IPS-NIHi7 (cell line): ENCODE measurements around the gene GOLGA1.
"Not testable (repeated sequence)": the region's sequence is repeated elsewhere in the genome, so short reads cannot be mapped to it uniquely, and the experiment has no call there.

Experiments used
- DNase-seq: peaks from one replicate; pipeline ENCODE4 v3.0.0; 2012; ENCODE audit warnings: mixed read lengths; ENCODE audit errors: extremely low spot score

Gene GOLGA1

GRCh38 chr9:124939944-124940343 is 939 bp downstream of the GOLGA1 start:
- DNase-seq = peak; percentile 10

DNA sequence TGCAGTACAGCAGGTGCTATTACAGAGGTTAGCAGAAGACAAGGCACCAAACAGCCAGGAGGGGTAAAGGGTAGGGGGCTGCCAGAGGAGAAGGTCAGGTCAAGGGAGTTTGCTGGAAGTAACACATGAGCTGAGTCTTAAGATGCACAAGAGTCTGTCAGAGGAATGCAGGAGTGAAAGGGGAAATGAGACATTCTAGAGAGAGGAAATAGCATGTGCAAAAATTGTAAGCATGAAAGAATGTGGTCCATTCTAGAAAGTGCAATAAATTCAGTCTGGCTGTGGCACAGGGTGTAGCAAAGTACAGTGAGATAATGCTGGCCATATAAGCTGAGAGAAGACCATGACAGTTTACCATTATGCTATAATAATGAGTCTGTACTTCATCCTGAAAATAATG is 6.6 kb downstream of the GOLGA1 start:
- no peak for DNase-seq

GRCh38 chr9:124932333-124932732 is 8.6 kb downstream of the GOLGA1 start:
- no peak for DNase-seq

- no peak for DNase-seq
Observed at GRCh38 chr9:124929464-124929863, 11.4 kb downstream of the GOLGA1 start.

GRCh38 chr9:124928116-124928515 is 12.8 kb downstream of the GOLGA1 start:
- no peak for DNase-seq

GRCh38 chr9:124920394-124920793 is 20.5 kb downstream of the GOLGA1 start:
- not testable (repeated sequence) for DNase-seq

DNA sequence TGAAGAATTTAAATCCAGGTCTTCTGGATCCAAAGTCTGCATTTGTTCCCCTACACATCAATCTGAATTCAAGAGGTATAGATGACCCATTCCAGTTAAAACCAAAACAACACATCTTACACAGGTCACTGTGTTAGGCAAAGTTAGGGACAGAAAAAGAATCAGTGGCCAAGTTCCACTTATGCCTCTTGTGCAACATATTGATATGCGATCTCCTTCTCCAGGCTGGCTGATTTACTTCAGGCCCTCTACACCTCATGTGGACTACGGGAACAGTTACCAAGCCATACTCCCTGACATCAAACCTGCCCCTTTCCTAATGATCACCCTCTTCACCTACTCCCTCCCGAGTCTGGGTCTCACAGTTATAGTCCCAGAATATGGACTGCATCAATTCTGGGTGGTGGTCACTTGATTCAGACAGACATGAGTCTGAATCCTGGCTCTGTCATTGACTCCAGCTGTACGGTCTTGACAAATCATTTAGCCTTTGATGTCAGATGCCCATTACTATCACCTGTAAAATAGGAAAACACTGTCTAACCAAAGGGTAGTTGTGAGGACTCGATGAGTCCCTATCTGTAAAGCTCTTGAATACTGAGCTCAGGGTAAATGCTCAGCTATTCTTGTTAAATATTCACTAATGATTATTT is 26.0 kb downstream of the GOLGA1 start:
- DNase-seq = no peak

- no peak for DNase-seq
Observed at GRCh38 chr9:124913378-124913777, 27.5 kb downstream of the GOLGA1 start.

GRCh38 chr9:124911766-124912165 is 29.1 kb downstream of the GOLGA1 start:
- no peak for DNase-seq

DNA sequence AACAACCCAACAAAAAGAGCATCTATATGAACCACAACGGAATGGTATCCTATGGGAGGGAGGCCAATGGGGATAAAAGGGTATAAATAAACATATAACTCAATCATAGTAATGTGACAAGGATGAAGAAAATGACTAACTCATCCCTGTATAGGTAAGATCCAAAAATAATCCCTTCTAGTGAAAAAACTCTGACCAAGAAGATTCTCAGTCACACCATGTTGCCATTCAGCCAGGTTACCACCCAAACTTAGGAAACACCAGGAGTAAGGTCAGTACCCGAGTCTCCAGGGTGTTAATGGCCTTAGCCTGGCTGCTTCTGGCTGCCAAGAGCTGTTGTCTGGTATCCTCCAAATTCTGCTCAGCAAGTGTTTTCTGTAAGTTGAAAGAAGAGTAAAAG is 32.8 kb downstream of the GOLGA1 start:
- DNase-seq = no peak

DNA sequence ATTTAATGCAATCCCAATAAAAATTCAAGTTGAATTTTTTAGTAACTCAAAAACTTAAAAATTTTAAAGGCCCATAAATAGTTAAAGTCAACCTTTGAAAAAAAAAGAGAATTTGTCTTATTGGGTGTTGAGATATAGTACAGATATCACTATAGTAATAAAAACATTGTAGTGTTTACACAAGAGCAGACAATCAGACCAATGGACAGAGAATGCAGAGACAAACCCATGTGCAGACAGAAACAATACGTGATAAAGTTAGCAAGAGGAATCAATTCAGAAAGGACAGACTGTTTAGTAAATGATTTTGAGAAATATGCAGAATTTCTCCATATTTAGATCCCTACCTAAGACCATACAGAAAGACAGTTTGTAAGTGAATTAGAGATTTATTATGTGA is 33.9 kb downstream of the GOLGA1 start:
- DNase-seq = no peak

DNA sequence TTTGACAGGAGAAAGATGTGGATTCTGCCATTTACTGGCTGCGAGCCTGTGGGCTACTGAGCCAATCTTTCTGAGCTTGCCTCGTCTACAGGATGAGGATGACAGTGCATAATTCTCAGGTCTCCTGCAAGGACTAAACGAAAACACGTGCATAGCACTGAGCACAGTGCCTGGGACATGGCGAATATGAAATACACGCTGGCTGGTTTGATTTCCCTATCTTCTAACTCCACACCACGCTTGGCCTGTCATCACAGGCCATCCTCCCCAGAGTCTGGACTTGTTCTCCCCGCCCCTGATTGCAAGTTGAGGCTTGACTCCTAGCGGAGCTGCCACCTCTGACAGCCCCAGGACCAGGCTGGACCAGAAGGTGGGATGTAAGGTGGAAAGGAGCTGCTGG is 41.0 kb downstream of the GOLGA1 start:
- DNase-seq = no peak

DNA sequence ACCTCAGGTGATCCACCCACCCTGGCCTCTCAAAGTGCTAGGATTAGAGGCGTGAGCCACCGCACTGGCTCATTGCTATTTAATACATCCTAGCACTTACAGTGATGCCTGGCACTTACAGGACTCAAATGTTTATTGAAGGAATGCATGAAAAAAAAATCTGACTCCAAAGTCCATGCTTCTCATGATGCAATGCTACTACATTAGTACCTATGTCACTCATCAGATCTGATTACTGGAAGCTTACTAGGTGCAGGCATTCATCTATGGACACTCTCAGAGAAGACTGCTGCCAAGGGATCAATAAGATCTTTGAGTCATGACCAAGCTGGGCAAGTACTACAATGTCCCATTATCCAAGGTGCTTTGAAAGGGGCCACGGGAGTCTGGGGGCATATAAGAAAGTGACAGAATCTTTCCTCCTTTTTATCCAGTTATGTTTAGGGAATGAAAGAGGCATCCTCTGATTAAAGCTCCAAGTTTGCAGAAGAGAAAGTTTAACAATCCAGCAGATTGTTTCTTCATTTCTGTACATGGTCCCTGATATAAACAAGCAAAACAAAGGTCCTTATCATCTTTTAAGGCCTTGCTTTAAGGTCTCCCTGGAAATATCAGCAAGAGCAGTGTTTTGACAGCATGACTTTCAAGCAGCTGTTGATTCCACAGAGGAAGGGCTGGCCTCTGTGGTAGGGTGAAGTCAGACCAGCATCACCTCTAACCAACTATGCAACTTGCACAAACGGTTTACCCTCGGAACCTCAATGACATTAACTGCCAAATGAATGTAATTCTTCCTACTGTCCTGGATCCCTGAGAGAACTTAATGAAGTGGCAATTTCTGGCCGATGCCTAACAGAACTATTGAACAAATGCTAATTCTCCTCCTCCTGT is 43.1 kb downstream of the GOLGA1 start:
- no peak for DNase-seq

DNA sequence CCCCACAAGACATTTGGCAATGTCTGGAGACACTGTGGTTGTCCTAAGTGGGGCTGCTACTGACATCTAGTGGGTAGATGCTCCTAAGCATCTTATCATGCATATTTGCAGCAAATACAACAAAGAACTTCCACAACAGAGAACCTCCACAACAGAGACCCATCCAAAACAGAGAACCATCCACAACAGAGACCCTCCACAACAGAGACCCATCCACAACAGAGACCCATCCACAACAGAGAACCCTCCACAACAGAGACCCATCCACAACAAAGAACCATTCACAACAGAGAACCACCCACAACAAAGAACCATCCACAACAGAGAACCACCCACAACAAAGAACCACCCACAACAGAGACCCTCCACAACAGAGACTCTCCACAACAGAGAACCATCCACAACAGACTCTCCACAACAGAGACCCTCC is 46.1 kb downstream of the GOLGA1 start:
- DNase-seq = peak; percentile 40

GRCh38 chr9:124894035-124894740 is 46.7 kb downstream of the GOLGA1 start:
- no peak for DNase-seq

GRCh38 chr9:124890179-124890578 is 50.7 kb downstream of the GOLGA1 start:
- DNase-seq = no peak

DNA sequence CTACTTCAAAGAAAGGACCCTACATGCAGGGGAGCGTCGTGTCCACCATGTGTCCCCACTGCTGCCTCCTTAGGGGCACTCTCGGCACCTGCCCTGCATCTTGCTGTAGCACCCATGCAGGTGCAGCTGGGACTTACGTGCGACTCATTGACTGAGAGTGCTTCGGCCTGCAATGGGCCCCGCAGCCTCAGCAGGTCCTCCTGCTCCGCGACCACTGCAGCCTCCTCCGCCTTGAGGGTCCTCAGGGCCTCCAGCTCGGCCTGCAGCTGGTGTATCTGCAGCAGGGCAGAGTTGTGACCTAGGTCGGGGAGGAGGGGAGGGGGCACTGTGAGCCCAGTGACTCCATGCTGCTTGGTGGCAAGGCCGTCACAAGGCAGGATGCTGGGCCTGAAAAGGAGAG is 51.9 kb downstream of the GOLGA1 start:
- DNase-seq = no peak

GRCh38 chr9:124887832-124888231 is 53.1 kb downstream of the GOLGA1 start:
- no peak for DNase-seq

GRCh38 chr9:124886866-124887492 is 53.9 kb downstream of the GOLGA1 start:
- DNase-seq = no peak

GRCh38 chr9:124886461-124886860 is 54.4 kb downstream of the GOLGA1 start:
- no peak for DNase-seq

GRCh38 chr9:124885551-124885950 is 55.3 kb downstream of the GOLGA1 start:
- DNase-seq = no peak

GRCh38 chr9:124884376-124884775 is 56.5 kb downstream of the GOLGA1 start:
- DNase-seq = no peak
